ENCODE results near the gene ANXA2R. TPM values are rescaled to one million over a fixed set of nuclear protein-coding genes. Genes with fewer than 3 reads are reported as not detected.

The ANXA2R gene
- total and polyA plus RNA-seq, 2 of the 13 experiments (the other 11 are each of a cell fraction or from before 2014, with no cell fraction given), result 0.95 to 1.3 TPM

DNA sequence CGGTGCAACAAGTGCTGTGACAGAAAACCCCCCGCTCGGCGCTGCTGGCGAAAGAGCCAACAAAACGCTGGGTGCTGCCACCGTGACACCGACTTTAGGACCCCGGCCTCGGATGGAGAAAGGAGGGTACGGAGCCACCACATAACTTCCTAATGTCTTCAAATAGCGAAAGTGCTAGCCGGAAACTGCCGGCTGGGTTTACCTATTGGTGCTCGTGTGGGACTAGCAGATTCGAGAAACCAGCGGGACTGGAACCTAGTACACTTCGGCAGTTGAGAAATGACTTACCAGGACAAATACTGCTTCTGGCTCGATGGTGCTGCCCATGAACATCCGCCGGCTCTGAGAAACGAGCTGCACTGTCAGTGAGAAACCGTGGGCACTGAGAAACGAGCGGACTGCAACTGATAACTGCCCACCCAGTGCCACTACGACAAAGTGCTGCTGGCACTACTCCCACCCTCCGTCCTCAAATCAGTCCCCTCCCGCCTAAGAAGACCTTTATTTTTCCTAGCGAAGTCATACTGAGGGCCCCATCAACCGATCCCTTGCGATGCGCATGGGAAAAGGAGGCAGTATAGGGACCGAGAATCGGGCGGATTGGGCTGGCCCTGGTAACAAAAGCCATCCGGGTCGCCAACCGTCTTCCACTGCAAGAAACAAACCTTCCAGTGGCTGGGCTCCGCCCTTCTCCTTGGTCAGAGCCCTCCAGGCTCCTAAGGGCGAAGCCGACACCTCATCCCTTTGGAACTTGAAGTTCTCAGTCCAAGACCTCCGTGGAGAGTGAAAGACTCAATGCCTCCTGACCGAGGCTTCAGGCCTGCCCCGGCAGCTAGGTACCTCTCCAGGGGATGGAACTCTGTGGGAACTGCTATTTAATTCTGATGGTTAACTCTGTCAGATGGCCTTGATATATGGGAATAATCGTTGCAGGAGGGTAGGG is 27.0 kb upstream of the ANXA2R start (continued):
- TF ChIP-seq, protein P1, sequence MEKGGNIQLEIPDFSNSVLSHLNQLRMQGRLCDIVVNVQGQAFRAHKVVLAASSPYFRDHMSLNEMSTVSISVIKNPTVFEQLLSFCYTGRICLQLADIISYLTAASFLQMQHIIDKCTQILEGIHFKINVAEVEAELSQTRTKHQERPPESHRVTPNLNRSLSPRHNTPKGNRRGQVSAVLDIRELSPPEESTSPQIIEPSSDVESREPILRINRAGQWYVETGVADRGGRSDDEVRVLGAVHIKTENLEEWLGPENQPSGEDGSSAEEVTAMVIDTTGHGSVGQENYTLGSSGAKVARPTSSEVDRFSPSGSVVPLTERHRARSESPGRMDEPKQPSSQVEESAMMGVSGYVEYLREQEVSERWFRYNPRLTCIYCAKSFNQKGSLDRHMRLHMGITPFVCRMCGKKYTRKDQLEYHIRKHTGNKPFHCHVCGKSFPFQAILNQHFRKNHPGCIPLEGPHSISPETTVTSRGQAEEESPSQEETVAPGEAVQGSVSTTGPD (CRISPR knock-in tag; IDR thresholded peaks at IDR 0.05), result no peak
- TF ChIP-seq PAWR (CRISPR knock-in tag; IDR thresholded peaks at IDR 0.05; ENCODE audit: borderline replicate concordance), result no peak
- TF ChIP-seq, protein P2, sequence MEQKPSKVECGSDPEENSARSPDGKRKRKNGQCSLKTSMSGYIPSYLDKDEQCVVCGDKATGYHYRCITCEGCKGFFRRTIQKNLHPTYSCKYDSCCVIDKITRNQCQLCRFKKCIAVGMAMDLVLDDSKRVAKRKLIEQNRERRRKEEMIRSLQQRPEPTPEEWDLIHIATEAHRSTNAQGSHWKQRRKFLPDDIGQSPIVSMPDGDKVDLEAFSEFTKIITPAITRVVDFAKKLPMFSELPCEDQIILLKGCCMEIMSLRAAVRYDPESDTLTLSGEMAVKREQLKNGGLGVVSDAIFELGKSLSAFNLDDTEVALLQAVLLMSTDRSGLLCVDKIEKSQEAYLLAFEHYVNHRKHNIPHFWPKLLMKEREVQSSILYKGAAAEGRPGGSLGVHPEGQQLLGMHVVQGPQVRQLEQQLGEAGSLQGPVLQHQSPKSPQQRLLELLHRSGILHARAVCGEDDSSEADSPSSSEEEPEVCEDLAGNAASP (CRISPR knock-in tag; IDR thresholded peaks at IDR 0.05; ENCODE audit: borderline replicate concordance), result no peak; the same call in 1 of the 2 replicates
- no peak for TF ChIP-seq JARID2 (CRISPR knock-in tag; IDR thresholded peaks at IDR 0.05; ENCODE audit: insufficient replicate concordance)
- TF ChIP-seq SOX13 (IDR thresholded peaks at IDR 0.05), result no peak
- TF ChIP-seq SOX13 (CRISPR knock-in tag; conservative IDR thresholded peaks at IDR 0.05 in 1 of 2, IDR thresholded peaks at IDR 0.05 in 1 of 2), result peak in 1 of 2 experiments; percentile 56; a peak in 1 of 4 replicates
- TF ChIP-seq CBX1 (IDR thresholded peaks at IDR 0.05; ENCODE audit: low read depth), result no peak
- peak; percentile 64 for TF ChIP-seq ZNF317 (CRISPR knock-in tag; IDR thresholded peaks at IDR 0.05)
- TF ChIP-seq, protein P3, sequence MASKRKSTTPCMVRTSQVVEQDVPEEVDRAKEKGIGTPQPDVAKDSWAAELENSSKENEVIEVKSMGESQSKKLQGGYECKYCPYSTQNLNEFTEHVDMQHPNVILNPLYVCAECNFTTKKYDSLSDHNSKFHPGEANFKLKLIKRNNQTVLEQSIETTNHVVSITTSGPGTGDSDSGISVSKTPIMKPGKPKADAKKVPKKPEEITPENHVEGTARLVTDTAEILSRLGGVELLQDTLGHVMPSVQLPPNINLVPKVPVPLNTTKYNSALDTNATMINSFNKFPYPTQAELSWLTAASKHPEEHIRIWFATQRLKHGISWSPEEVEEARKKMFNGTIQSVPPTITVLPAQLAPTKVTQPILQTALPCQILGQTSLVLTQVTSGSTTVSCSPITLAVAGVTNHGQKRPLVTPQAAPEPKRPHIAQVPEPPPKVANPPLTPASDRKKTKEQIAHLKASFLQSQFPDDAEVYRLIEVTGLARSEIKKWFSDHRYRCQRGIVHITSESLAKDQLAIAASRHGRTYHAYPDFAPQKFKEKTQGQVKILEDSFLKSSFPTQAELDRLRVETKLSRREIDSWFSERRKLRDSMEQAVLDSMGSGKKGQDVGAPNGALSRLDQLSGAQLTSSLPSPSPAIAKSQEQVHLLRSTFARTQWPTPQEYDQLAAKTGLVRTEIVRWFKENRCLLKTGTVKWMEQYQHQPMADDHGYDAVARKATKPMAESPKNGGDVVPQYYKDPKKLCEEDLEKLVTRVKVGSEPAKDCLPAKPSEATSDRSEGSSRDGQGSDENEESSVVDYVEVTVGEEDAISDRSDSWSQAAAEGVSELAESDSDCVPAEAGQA (IDR thresholded peaks at IDR 0.05; ENCODE audit: low read depth), result 0 out of 2 replicates have a peak, but pooled peaks have one; percentile 63
- TF ChIP-seq, protein P3 (CRISPR knock-in tag; IDR thresholded peaks at IDR 0.05; ENCODE audit: borderline replicate concordance), result peak; percentile 5; the same call in 1 of the 2 replicates
- TF ChIP-seq, protein P4, sequence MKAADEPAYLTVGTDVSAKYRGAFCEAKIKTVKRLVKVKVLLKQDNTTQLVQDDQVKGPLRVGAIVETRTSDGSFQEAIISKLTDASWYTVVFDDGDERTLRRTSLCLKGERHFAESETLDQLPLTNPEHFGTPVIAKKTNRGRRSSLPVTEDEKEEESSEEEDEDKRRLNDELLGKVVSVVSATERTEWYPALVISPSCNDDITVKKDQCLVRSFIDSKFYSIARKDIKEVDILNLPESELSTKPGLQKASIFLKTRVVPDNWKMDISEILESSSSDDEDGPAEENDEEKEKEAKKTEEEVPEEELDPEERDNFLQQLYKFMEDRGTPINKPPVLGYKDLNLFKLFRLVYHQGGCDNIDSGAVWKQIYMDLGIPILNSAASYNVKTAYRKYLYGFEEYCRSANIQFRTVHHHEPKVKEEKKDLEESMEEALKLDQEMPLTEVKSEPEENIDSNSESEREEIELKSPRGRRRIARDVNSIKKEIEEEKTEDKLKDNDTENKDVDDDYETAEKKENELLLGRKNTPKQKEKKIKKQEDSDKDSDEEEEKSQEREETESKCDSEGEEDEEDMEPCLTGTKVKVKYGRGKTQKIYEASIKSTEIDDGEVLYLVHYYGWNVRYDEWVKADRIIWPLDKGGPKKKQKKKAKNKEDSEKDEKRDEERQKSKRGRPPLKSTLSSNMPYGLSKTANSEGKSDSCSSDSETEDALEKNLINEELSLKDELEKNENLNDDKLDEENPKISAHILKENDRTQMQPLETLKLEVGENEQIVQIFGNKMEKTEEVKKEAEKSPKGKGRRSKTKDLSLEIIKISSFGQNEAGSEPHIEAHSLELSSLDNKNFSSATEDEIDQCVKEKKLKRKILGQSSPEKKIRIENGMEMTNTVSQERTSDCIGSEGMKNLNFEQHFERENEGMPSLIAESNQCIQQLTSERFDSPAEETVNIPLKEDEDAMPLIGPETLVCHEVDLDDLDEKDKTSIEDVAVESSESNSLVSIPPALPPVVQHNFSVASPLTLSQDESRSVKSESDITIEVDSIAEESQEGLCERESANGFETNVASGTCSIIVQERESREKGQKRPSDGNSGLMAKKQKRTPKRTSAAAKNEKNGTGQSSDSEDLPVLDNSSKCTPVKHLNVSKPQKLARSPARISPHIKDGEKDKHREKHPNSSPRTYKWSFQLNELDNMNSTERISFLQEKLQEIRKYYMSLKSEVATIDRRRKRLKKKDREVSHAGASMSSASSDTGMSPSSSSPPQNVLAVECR (CRISPR knock-in tag; IDR thresholded peaks at IDR 0.05; ENCODE audit: borderline replicate concordance), result peak; percentile 82
- TF ChIP-seq, protein P5, sequence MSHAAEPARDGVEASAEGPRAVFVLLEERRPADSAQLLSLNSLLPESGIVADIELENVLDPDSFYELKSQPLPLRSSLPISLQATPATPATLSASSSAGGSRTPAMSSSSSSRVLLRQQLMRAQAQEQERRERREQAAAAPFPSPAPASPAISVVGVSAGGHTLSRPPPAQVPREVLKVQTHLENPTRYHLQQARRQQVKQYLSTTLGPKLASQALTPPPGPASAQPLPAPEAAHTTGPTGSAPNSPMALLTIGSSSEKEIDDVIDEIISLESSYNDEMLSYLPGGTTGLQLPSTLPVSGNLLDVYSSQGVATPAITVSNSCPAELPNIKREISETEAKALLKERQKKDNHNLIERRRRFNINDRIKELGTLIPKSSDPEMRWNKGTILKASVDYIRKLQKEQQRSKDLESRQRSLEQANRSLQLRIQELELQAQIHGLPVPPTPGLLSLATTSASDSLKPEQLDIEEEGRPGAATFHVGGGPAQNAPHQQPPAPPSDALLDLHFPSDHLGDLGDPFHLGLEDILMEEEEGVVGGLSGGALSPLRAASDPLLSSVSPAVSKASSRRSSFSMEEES (CRISPR knock-in tag; IDR thresholded peaks at IDR 0.05), result 0 out of 2 replicates have a peak, but pooled peaks have one; percentile 18
